GM21619 (cell line): Measurements from ENCODE around the gene FTCDNL1.

Source experiments
- ATAC-seq: cut with Tn5 transposase; IDR thresholded peaks from one replicate; pipeline ENCODE4 v1.9.1; 2021; ENCODE audit not compliant: unreplicated experiment

FTCDNL1 gene

GRCh38 chr2:199842631-199843395 lies 8.2 kb downstream of the FTCDNL1 start:
- no peak for ATAC-seq

DNA sequence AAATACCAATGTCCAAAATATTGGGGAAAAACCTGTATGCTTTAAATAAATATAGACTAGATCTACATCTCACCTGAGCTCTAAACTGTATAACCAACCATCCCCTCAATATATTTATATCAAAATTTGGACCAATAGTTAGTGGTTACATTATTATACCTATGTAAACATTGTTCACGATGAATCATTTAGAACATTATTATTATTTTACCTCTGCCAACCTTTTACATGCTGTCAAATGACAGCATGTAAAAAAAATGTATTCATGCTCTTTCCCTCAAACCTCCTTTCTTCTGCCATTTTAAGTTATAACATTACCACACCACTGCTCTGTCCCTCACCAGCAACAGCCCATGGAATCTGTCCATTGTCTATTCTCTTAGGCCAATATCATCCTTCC lies 9.6 kb downstream of the FTCDNL1 start:
- ATAC-seq, result no peak

GRCh38 chr2:199838399-199838798 lies 12.6 kb downstream of the FTCDNL1 start:
- no peak for ATAC-seq

GRCh38 chr2:199836943-199837342 lies 14.0 kb downstream of the FTCDNL1 start:
- ATAC-seq, result no peak

GRCh38 chr2:199833525-199833924 lies 17.5 kb downstream of the FTCDNL1 start:
- no peak for ATAC-seq

DNA sequence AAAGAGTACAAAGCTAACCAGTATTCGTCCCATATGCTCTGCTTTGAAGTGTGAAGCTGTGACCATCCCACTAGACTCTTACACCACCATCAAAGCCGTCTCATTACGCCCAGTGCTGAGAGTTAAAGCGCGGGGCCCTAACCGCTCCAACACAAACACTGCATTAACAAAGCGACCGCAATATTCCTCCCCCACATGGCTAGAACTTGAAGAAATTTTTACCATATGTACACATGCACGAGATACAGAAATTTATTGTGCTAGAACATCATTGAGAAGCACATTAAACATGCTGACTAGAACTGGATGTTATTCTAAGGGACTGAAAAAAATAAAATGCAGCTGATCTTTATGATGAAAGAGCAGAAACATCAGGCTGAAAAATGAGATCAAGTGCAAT lies 20.5 kb downstream of the FTCDNL1 start:
- ATAC-seq, result no peak

DNA sequence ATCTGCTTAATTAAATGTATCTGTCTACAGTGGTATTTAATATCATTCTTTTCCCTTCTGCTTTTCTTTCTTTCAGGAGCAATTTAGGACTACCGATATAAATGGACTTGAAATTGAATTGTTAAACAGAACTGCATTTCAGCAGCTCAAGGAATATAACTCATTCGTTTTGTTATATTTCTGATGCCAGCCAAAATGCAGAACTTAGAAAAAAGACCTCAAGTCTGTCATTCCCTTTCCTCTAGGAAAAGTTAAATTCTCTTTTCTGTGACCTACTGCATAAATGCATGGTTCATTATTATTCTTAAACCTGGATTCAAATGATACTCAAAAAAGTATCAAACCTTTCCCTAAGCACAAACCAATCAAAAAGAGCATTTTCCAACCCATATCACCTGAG lies 21.4 kb downstream of the FTCDNL1 start:
- ATAC-seq, result no peak

DNA sequence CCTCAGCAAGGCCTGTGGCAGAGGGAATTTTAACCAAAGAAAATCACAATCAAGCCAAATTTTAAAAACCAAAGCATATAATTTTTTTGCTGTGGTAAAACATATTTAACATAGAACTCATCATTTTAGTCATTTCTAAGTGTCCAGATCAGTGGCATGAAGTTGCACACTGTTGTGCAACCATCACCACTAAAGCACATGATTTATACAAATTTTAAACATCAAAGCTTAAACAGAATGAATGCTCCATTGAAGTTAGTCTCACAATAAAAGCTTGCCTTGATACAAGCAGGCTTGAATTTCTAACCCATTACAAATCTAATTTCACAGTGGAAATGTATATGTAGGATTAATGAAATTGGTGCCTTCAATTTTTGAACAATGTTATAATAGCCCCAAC lies 31.2 kb downstream of the FTCDNL1 start:
- ATAC-seq, result no peak

DNA sequence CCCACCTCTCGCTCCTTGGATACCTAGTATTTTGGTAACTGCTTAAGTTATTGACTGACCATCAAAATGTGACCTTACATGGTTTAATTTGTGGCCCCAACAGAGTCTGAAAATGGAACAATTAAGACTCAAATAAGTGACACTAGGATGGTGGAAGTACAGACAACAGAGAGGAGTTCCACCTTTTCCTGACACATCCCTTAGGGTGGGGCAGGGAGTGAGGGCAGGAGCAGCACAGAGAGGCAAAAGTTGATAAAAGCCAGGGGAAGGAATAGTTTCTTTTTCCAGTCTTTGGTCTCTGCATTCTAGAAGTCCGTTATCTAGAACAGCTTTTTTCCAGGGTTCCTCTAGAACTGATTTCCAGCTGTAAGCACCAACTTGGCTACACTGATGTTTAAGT lies 32.2 kb downstream of the FTCDNL1 start:
- no peak for ATAC-seq

DNA sequence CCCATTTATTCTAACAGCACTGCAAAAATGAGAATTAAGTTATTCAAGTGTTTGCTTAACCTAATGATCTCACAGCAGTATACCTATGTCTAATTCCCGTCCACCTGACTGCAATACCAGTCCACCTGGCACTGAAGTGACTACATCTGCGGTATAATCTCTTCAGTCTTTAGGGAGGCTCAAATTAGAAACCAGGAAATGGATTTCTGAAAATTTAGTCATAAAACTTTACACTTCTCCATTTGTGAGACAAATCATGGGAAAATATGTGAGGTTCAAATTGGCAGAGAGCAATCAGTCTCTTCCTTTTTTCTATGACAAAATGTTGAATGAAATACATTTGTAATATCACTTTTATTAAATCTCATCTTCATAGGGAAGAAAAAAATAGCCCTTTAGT lies 33.0 kb downstream of the FTCDNL1 start:
- no peak for ATAC-seq

DNA sequence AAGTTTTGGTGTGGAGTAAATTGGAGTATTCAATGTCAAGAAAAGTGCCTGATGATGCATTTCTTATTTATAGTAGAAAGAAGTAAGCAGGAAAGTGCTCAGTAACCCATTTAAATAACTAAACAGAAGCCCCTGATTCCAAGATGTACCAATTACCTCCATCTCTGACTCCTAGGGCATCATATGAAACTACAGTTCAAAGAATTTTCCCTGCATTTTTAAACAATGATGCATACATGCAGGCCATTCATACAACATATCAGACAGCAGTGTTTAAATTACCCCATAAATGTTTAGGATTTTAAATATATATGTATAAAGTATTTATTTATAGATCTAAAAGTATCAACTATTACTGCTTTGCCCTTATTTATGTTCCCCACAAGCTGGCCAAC lies 36.2 kb downstream of the FTCDNL1 start:
- ATAC-seq, result no peak

DNA sequence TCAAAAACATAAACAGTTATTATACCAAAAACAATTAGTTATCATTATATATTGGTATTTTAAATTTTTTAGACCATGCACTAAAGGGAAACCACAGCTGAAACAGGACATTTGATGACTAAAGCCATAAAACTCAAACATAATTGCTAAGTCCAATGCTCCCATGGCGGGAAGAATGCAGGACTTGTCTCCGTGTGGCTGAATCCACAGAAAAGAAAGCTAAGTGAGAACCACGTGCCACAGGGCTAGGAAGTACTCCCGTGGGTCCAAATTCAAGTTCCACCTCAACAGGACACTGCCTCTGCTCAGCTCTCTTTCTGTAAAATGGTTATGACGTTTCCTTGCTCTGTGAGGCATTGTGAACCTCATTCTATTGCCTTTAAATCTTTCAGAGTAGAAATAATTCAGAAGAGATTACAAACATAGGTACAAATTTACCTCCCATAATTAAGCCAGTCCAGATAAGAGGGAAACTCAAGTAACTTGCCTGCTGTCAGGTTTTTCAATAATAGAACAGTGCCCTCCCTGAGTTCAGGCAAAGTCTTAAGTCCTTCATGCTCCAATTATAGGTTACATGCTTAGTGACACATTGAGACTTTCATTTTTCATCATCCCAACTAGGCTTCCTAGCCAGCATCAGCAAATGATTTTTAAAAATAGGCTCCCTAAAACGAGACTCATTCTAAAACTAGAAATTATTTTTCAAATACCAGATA lies 36.7 kb downstream of the FTCDNL1 start:
- ATAC-seq, result no peak

- ATAC-seq, result no peak
Observed at GRCh38 chr2:199812493-199812892, 38.5 kb downstream of the FTCDNL1 start.

GRCh38 chr2:199811346-199811745 lies 39.6 kb downstream of the FTCDNL1 start:
- ATAC-seq, result no peak

DNA sequence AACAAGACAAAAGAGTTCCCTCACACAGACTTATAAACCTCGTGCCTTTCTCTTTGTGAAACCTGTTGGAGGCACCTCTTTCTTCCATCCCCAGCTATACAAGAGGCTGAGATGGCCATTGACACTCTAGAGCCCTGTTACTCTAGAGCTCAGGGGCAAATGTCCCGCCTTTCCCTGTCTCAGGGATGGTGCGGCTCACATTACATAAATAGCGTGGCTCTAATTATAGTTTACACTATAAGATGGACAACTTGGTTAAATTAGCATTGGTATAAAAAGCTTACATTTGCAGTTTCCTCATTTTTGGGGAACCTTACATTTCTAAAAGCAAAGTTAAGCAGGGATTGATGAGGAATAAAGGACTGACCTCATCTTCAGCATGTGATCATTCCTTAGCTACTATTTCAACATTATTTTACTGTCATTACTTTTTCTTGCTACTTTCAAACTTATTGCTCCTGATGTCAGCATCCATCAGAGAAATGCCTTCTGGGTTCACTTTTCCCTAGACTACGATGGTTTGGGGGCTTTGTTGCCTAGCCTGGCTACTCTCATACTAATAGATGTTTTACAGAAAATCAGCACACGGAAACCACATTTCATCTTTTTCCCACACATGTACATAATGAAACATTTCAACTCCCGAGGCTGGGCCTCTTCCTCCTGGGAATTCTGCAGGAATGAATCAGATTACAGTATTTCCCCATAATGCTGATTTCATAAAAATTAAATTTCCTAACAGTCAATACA lies 40.4 kb downstream of the FTCDNL1 start:
- ATAC-seq, result no peak

GRCh38 chr2:199807966-199808365 lies 43.0 kb downstream of the FTCDNL1 start:
- no peak for ATAC-seq

GRCh38 chr2:199806179-199806578 lies 44.8 kb downstream of the FTCDNL1 start:
- no peak for ATAC-seq

- ATAC-seq, result no peak
Observed at GRCh38 chr2:199804831-199805230, 46.2 kb downstream of the FTCDNL1 start.

- no peak for ATAC-seq
Observed at GRCh38 chr2:199798831-199799580, 52.0 kb downstream of the FTCDNL1 start.

DNA sequence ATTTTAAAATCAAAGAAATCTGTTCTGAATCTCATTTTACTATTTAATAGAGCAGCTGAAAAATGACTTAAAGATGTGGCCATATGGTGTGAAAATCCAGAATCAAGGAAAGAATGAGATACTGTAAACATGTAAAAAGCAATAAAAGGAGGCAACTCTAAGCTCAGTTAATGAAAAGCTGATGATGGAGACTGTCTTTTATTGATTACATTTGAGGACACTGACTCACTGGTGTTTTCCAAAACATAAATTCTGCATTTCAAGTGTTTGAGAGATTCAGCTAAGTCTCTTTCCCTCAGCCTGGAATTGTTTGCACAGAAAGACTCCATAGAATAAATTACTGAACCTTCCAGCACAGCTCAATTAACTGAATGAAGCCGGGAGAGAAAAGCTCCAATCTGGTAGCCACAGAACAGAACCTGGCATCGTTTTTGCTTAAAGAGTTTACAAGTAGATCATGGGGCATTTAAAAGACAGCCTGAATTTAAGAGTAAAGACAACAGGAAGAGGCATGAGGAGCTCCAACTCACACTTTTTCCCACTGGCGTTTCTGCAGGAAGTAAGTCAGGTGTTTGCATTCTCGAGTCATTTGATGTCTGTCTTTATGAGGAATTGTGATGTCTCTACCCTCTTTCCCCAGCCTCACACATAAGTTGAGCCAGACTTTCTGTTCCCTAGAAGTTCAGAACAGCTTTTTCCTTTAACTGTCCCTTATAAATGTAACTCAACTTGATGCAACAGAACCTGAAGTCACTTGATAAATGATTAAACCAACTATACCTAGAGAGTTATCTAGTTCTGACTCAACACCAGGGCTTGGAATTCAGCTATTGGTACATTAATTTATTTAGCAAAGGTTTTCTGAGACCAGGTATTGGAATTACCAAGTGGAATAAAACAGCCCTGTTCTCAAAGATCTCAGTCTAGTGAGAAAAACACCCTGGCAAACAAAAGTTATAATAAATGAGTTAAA lies 53.3 kb downstream of the FTCDNL1 start:
- ATAC-seq, result peak; percentile 75
